ENCODE results near the gene MRPL21. TPM values are rescaled to one million over a fixed set of nuclear protein-coding genes. Genes with fewer than 3 reads are reported as not detected.
"Not testable (repeated sequence)": the region's sequence is repeated elsewhere in the genome, so short reads cannot be mapped to it uniquely, and the experiment has no call there.

Gene MRPL21
- total and polyA plus RNA-seq, 8 donors: 17.9 to 42.1 (median 25.4) TPM

GRCh38 chr11:68857037-68857586, 46.5 kb downstream of the MRPL21 start:
- H3K4me3 ChIP-seq: no peak overlapping the region
- TF ChIP-seq CTCF (IDR thresholded peaks at IDR 0.05): no peak
- intact Hi-C loops (cut with DNase I): no loop called here
- no peak for FAIRE-seq
- no peaks in the 10 kb centered on the region for H3K4me1 ChIP-seq
- WGBS, 2 donors: 82 to 85% methylated on average over 8 of the region's 8 CpGs
- no peak for DNase-seq
- H3K27me3 ChIP-seq: no peaks in the 10 kb centered on the region
- no peaks in the 10 kb centered on the region for H3K36me3 ChIP-seq
- H3K27ac ChIP-seq: no peak overlapping the region
- H3K9me3 ChIP-seq: no peaks in the 10 kb centered on the region
- no peak for ATAC-seq

GRCh38 chr11:68856425-68857030, 47.1 kb downstream of the MRPL21 start:
- H3K27ac ChIP-seq; H3K4me1 ChIP-seq; intact Hi-C loops (cut with DNase I); H3K4me3 ChIP-seq; H3K27me3 ChIP-seq; H3K9me3 ChIP-seq; H3K36me3 ChIP-seq; FAIRE-seq; DNase-seq; ATAC-seq: not testable (repeated sequence)
- 91 to 92% methylated on average over 21 of the region's 21 CpGs for WGBS, 2 donors

GRCh38 chr11:68855205-68855981, 48.2 kb downstream of the MRPL21 start:
- ATAC-seq: peak; percentile 49 to 92 (median 84)
- H3K4me3 ChIP-seq: peak overlapping the region; percentile 16 to 64 (median 37)
- no peaks in the 10 kb centered on the region for H3K9me3 ChIP-seq
- 9 to 11% methylated on average over 45 to 62 of the region's 62 CpGs for WGBS, 2 donors
- H3K36me3 ChIP-seq: no peaks in the 10 kb centered on the region
- TF ChIP-seq CTCF (IDR thresholded peaks at IDR 0.05): no peak
- peak overlapping the region in 3 of 4 donors; percentile 13 to 54 (median 48) for H3K27ac ChIP-seq
- DNase-seq: peak in 3 of 6 donors; percentile 38 to 84 (median 81)
- no peak for FAIRE-seq
- H3K27me3 ChIP-seq: no peaks in the 10 kb centered on the region
- intact Hi-C loops (cut with DNase I): no loop called here
- no peaks in the 10 kb centered on the region for H3K4me1 ChIP-seq

- FAIRE-seq: no peak
- Histone ChIP-seq H3K4me3 (peak overlapping the region in 2 of 4 donors; percentile 39 to 64), H3K36me3 (no peaks in the 10 kb centered on the region), H3K27me3 (no peaks in the 10 kb centered on the region), H3K4me1 (no peaks in the 10 kb centered on the region), H3K9me3 (no peaks in the 10 kb centered on the region), H3K27ac (no peak overlapping the region)
- intact Hi-C loops (cut with DNase I): no loop called here
- no peak for TF ChIP-seq CTCF (IDR thresholded peaks at IDR 0.05)
- ATAC-seq: peak in 3 of 4 donors; percentile 7 to 19 (median 11)
- 23 to 27% methylated on average over 42 of the region's 42 CpGs for WGBS, 2 donors
- DNase-seq: no peak
These were observed 49.2 kb downstream of the MRPL21 start for GRCh38 chr11:68854273-68854958.

GRCh38 chr11:68852628-68853027, 51.0 kb downstream of the MRPL21 start:
- intact Hi-C loops (cut with DNase I): no loop called here
- no peaks in the 10 kb centered on the region for H3K4me1 ChIP-seq
- DNase-seq (no peak), ATAC-seq (no peak), FAIRE-seq (no peak)
- TF ChIP-seq CTCF (IDR thresholded peaks at IDR 0.05): no peak
- WGBS, 2 donors: 77 to 79% methylated on average over 8 of the region's 8 CpGs
- H3K4me3 ChIP-seq: no peak overlapping the region
- H3K27me3 ChIP-seq: no peaks in the 10 kb centered on the region
- no peaks in the 10 kb centered on the region for H3K36me3 ChIP-seq
- no peak overlapping the region for H3K27ac ChIP-seq
- no peaks in the 10 kb centered on the region for H3K9me3 ChIP-seq
